Activated CD4-positive, alpha-beta T cell treated with anti-CD3 and anti-CD28 coated beads for 24 hours (primary cell): ENCODE results near the gene PAK2.
"Not testable (repeated sequence)": the region's sequence is repeated elsewhere in the genome, so short reads cannot be mapped to it uniquely, and the experiment has no call there.

Experiments used
- DNase-seq, 2 donors: peaks; one replicate each; pipeline ENCODE4 v3.0.0-alpha.2; 2020; ENCODE audit warnings: low read depth in 2 of 2

PAK2 gene

GRCh38 chr3:196843435-196844110 lies 103.9 kb downstream of the PAK2 start:
- DNase-seq, result no peak

- not testable (repeated sequence) for DNase-seq
These were observed 104.9 kb downstream of the PAK2 start for GRCh38 chr3:196844235-196845219.

- DNase-seq, result not testable (repeated sequence)
These were observed 108.7 kb downstream of the PAK2 start for GRCh38 chr3:196848375-196848774.

GRCh38 chr3:196849180-196849741 lies 109.6 kb downstream of the PAK2 start:
- no peak for DNase-seq

- not testable (repeated sequence) for DNase-seq
These were observed 123.3 kb downstream of the PAK2 start for GRCh38 chr3:196863000-196863399.

- DNase-seq, result no peak
These were observed 127.5 kb downstream of the PAK2 start for GRCh38 chr3:196867155-196867506.

- DNase-seq, result peak; percentile 83 to 86
These were observed 128.0 kb downstream of the PAK2 start, which contains the start of gene SENP5 for GRCh38 chr3:196867507-196868296. SENP5 (plus strand) TSS chr3:196867920; CDS start chr3:196885182, 17,262 bp downstream.

- DNase-seq, result peak in 1 of 2 donors; percentile 15
These were observed 128.6 kb downstream of the PAK2 start for GRCh38 chr3:196868297-196868661.

GRCh38 chr3:196872316-196872715 lies 132.7 kb downstream of the PAK2 start:
- DNase-seq, result no peak

GRCh38 chr3:196874511-196875094 lies 134.9 kb downstream of the PAK2 start:
- not testable (repeated sequence) for DNase-seq

GRCh38 chr3:196875258-196875657 lies 135.6 kb downstream of the PAK2 start:
- no peak for DNase-seq
